ENCODE measurements around the gene OGFR.

OGFR gene

GRCh38 chr20:62822788-62823651, 18.4 kb downstream of the OGFR start:
- Histone ChIP-seq H3K4me1 (ENCODE audit: control insufficient read depth, insufficient read depth, low read length) (peaks cover 3% of the 10 kb centered on the region), H3K36me3 (ENCODE audit: control insufficient read depth, insufficient read depth, low read length) (peaks cover 14% of the 10 kb centered on the region), H3K9me3 (ENCODE audit: control insufficient read depth, insufficient read depth, low read length) (no peaks in the 10 kb centered on the region), H3K4me3 (ENCODE audit: low read depth, low read length) (no peak overlapping the region), H3K27me3 (ENCODE audit: control insufficient read depth, insufficient read depth, low read length) (no peaks in the 10 kb centered on the region), H3K9ac (ENCODE audit: low read depth, low read length) (peak overlapping the region; percentile 37)

- no peak overlapping the region for H3K9ac ChIP-seq (ENCODE audit: low read depth, low read length)
- peaks cover 3% of the 10 kb centered on the region for H3K4me1 ChIP-seq (ENCODE audit: control insufficient read depth, insufficient read depth, low read length)
- no peak overlapping the region for H3K4me3 ChIP-seq (ENCODE audit: low read depth, low read length)
Observed at GRCh38 chr20:62823688-62824475, 19.2 kb downstream of the OGFR start.

GRCh38 chr20:62824476-62825332, 20.1 kb downstream of the OGFR start:
- peaks cover 22% of the 10 kb centered on the region for H3K36me3 ChIP-seq (ENCODE audit: control insufficient read depth, insufficient read depth, low read length)
- no peak overlapping the region for H3K9ac ChIP-seq (ENCODE audit: low read depth, low read length)
- no peaks in the 10 kb centered on the region for H3K9me3 ChIP-seq (ENCODE audit: control insufficient read depth, insufficient read depth, low read length)
- peaks cover 3% of the 10 kb centered on the region for H3K4me1 ChIP-seq (ENCODE audit: control insufficient read depth, insufficient read depth, low read length)
- no peak overlapping the region for H3K4me3 ChIP-seq (ENCODE audit: low read depth, low read length)
- no peaks in the 10 kb centered on the region for H3K27me3 ChIP-seq (ENCODE audit: control insufficient read depth, insufficient read depth, low read length)

More at GRCh38 chr20:62823688-62824475, 19.2 kb downstream of the OGFR start:
- Histone ChIP-seq H3K9me3 (ENCODE audit: control insufficient read depth, insufficient read depth, low read length) (no peaks in the 10 kb centered on the region), H3K36me3 (ENCODE audit: control insufficient read depth, insufficient read depth, low read length) (peaks cover 21% of the 10 kb centered on the region), H3K27me3 (ENCODE audit: control insufficient read depth, insufficient read depth, low read length) (no peaks in the 10 kb centered on the region)

GRCh38 chr20:62825333-62825985, 20.8 kb downstream of the OGFR start:
- no peak overlapping the region for H3K9ac ChIP-seq (ENCODE audit: low read depth, low read length)

GRCh38 chr20:62825986-62826645, 21.5 kb downstream of the OGFR start:
- Histone ChIP-seq H3K36me3 (ENCODE audit: control insufficient read depth, insufficient read depth, low read length) (peaks cover 30% of the 10 kb centered on the region), H3K27me3 (ENCODE audit: control insufficient read depth, insufficient read depth, low read length) (no peaks in the 10 kb centered on the region), H3K9ac (ENCODE audit: low read depth, low read length) (no peak overlapping the region), H3K4me1 (ENCODE audit: control insufficient read depth, insufficient read depth, low read length) (peaks cover 3% of the 10 kb centered on the region), H3K9me3 (ENCODE audit: control insufficient read depth, insufficient read depth, low read length) (no peaks in the 10 kb centered on the region), H3K4me3 (ENCODE audit: low read depth, low read length) (no peak overlapping the region)

More at GRCh38 chr20:62825333-62825985, 20.8 kb downstream of the OGFR start:
- H3K9me3 ChIP-seq (ENCODE audit: control insufficient read depth, insufficient read depth, low read length) = no peaks in the 10 kb centered on the region
- no peaks in the 10 kb centered on the region for H3K27me3 ChIP-seq (ENCODE audit: control insufficient read depth, insufficient read depth, low read length)
- peaks cover 3% of the 10 kb centered on the region for H3K4me1 ChIP-seq (ENCODE audit: control insufficient read depth, insufficient read depth, low read length)
- H3K36me3 ChIP-seq (ENCODE audit: control insufficient read depth, insufficient read depth, low read length) = peaks cover 25% of the 10 kb centered on the region
- no peak overlapping the region for H3K4me3 ChIP-seq (ENCODE audit: low read depth, low read length)

- Histone ChIP-seq H3K9ac (ENCODE audit: low read depth, low read length) (no peak overlapping the region), H3K4me1 (ENCODE audit: control insufficient read depth, insufficient read depth, low read length) (peaks cover 3% of the 10 kb centered on the region), H3K36me3 (ENCODE audit: control insufficient read depth, insufficient read depth, low read length) (peaks cover 29% of the 10 kb centered on the region), H3K4me3 (ENCODE audit: low read depth, low read length) (no peak overlapping the region), H3K9me3 (ENCODE audit: control insufficient read depth, insufficient read depth, low read length) (no peaks in the 10 kb centered on the region), H3K27me3 (ENCODE audit: control insufficient read depth, insufficient read depth, low read length) (no peaks in the 10 kb centered on the region)
Observed at GRCh38 chr20:62826646-62827310, 22.1 kb downstream of the OGFR start.

- Histone ChIP-seq H3K9ac (ENCODE audit: low read depth, low read length) (no peak overlapping the region), H3K9me3 (ENCODE audit: control insufficient read depth, insufficient read depth, low read length) (no peaks in the 10 kb centered on the region), H3K4me1 (ENCODE audit: control insufficient read depth, insufficient read depth, low read length) (peaks cover 5% of the 10 kb centered on the region), H3K4me3 (ENCODE audit: low read depth, low read length) (no peak overlapping the region), H3K36me3 (ENCODE audit: control insufficient read depth, insufficient read depth, low read length) (peaks cover 29% of the 10 kb centered on the region), H3K27me3 (ENCODE audit: control insufficient read depth, insufficient read depth, low read length) (no peaks in the 10 kb centered on the region)
Observed at GRCh38 chr20:62827311-62828038, 22.8 kb downstream of the OGFR start.

GRCh38 chr20:62828051-62828450, 23.4 kb downstream of the OGFR start:
- Histone ChIP-seq H3K4me1 (ENCODE audit: control insufficient read depth, insufficient read depth, low read length) (peaks cover 9% of the 10 kb centered on the region), H3K36me3 (ENCODE audit: control insufficient read depth, insufficient read depth, low read length) (peaks cover 29% of the 10 kb centered on the region)

GRCh38 chr20:62828511-62829230, 24.0 kb downstream of the OGFR start:
- Histone ChIP-seq H3K36me3 (ENCODE audit: control insufficient read depth, insufficient read depth, low read length) (peaks cover 29% of the 10 kb centered on the region), H3K9me3 (ENCODE audit: control insufficient read depth, insufficient read depth, low read length) (no peaks in the 10 kb centered on the region), H3K27me3 (ENCODE audit: control insufficient read depth, insufficient read depth, low read length) (no peaks in the 10 kb centered on the region), H3K4me3 (ENCODE audit: low read depth, low read length) (no peak overlapping the region), H3K9ac (ENCODE audit: low read depth, low read length) (no peak overlapping the region), H3K4me1 (ENCODE audit: control insufficient read depth, insufficient read depth, low read length) (peaks cover 9% of the 10 kb centered on the region)

More at GRCh38 chr20:62828051-62828450, 23.4 kb downstream of the OGFR start:
- no peak overlapping the region for H3K9ac ChIP-seq (ENCODE audit: low read depth, low read length)
- no peaks in the 10 kb centered on the region for H3K9me3 ChIP-seq (ENCODE audit: control insufficient read depth, insufficient read depth, low read length)
- no peaks in the 10 kb centered on the region for H3K27me3 ChIP-seq (ENCODE audit: control insufficient read depth, insufficient read depth, low read length)
- no peak overlapping the region for H3K4me3 ChIP-seq (ENCODE audit: low read depth, low read length)

Data from iPS-15b (cell line).